ENCODE results near the gene MCF2L2.

DNA sequence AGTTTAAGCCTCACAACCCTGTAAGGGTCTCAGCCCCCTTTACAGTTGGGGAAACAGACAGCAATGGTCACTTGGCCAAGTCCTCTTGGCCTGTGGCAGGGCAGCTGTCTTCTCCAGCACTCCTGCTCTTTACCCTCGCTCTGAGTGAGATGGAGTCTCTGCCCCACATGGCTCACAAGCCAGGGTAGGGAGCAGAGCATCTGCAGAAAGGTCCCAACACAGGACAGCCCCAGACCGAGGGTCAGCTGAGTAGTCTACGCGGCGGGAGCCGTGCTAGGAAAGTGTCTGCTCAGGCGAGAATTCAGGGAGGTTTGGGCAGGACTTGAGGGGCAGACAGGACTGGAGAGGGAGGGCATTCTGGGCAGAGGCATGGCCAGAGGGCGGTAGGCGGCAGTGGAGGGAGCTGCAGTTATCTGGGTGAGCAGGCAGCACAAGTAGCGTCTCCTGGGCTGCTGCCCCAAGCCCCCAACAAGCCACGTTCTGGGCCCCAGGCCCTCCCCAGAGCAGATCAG, 247.6 kb downstream of the MCF2L2 start:
- TF ChIP-seq, protein P1, sequence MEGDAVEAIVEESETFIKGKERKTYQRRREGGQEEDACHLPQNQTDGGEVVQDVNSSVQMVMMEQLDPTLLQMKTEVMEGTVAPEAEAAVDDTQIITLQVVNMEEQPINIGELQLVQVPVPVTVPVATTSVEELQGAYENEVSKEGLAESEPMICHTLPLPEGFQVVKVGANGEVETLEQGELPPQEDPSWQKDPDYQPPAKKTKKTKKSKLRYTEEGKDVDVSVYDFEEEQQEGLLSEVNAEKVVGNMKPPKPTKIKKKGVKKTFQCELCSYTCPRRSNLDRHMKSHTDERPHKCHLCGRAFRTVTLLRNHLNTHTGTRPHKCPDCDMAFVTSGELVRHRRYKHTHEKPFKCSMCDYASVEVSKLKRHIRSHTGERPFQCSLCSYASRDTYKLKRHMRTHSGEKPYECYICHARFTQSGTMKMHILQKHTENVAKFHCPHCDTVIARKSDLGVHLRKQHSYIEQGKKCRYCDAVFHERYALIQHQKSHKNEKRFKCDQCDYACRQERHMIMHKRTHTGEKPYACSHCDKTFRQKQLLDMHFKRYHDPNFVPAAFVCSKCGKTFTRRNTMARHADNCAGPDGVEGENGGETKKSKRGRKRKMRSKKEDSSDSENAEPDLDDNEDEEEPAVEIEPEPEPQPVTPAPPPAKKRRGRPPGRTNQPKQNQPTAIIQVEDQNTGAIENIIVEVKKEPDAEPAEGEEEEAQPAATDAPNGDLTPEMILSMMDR (CRISPR knock-in tag; IDR thresholded peaks at IDR 0.05), result no peak
- TF ChIP-seq, protein P2, sequence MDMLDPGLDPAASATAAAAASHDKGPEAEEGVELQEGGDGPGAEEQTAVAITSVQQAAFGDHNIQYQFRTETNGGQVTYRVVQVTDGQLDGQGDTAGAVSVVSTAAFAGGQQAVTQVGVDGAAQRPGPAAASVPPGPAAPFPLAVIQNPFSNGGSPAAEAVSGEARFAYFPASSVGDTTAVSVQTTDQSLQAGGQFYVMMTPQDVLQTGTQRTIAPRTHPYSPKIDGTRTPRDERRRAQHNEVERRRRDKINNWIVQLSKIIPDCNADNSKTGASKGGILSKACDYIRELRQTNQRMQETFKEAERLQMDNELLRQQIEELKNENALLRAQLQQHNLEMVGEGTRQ (IDR thresholded peaks at IDR 0.05; ENCODE audit: low read depth, low read length), result no peak
- TF ChIP-seq, protein P2 (CRISPR knock-in tag; IDR thresholded peaks at IDR 0.05; ENCODE audit: borderline replicate concordance), result no peak
- no peak for TF ChIP-seq CREM (IDR thresholded peaks at IDR 0.05)
- TF ChIP-seq CREM (CRISPR knock-in tag; IDR thresholded peaks at IDR 0.05), result no peak
- no peak for TF ChIP-seq CEBPB (IDR thresholded peaks at IDR 0.05; ENCODE audit: borderline replicate concordance, low read depth, low read length)
- no peak for TF ChIP-seq LCORL (IDR thresholded peaks at IDR 0.05)
- TF ChIP-seq LCORL (CRISPR knock-in tag; IDR thresholded peaks at IDR 0.05), result no peak

All from HepG2 (cell line).